ENCODE results near the gene TTC27.
"Not testable (repeated sequence)": the region's sequence is repeated elsewhere in the genome, so short reads cannot be mapped to it uniquely, and the experiment has no call there.

The TTC27 gene

GRCh38 chr2:32719933-32720716 is 92.3 kb downstream of the TTC27 start:
- no peak for DNase-seq (ENCODE audit: low spot score)

GRCh38 chr2:32720771-32721170 is 92.9 kb downstream of the TTC27 start:
- DNase-seq (ENCODE audit: low spot score): no peak

DNA sequence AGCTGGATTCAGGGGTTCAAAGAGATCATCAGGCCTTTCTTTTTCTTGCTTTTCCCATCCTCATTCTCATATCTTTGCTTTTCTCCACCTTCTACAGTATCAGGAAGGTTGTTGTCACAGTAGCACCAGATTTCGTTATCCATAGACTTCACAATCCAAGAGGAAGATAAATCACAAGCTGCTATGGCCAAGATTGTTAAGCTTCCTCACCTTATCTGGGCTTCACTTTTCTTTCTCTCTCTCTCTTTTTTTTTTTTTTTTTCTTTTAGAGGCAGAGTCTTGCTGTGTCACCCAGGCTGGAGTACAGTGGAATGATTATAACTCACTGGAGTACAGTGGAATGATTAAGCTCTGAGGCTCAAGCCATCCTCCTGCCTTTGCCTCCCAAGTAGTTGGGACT is 93.5 kb downstream of the TTC27 start:
- no peak for DNase-seq (ENCODE audit: low spot score)

- DNase-seq (ENCODE audit: low spot score): no peak
Measured at GRCh38 chr2:32723467-32724079, 95.7 kb downstream of the TTC27 start.

DNA sequence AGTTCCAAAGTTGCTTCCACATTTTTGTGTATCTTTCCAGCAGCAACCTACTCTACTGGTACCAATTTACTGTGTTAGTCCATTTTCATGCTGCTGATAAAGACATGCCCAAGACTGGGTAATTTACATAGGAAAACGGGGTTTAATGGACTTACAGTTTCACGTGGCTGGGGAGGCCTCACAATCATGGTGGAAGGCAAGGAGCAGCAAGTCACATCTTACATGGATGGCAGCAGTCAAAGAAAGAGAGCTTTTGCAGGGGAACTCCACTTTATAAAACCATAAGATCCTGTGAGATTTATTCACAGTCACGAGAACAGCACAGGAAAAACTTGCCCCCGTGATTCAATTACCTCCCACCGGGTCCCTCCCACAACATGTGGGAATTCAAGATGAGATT is 98.8 kb downstream of the TTC27 start:
- DNase-seq (ENCODE audit: low spot score): not testable (repeated sequence)

- no peak for DNase-seq (ENCODE audit: low spot score)
Measured at GRCh38 chr2:32727157-32727556, 99.3 kb downstream of the TTC27 start.

GRCh38 chr2:32730958-32731357 is 103.1 kb downstream of the TTC27 start:
- DNase-seq (ENCODE audit: low spot score): not testable (repeated sequence)

DNA sequence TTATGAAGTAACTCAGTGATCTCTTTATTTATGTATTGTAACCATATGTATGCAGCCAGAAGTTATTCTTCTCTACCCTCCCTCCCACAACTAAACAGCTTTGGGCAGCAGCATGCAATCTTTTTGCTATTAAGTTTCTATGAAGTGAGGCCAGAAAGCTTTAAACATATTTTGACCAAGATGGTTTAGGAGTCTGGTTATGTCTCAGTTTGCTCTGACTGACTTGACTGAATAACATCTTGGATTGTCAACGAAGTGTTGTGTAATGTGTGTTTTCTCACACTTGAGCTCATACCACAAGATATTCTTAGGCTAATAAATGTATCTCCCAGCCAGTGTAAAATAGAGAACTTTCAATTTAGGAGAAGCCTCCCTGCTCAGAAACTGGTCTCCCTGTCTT is 104.3 kb downstream of the TTC27 start:
- no peak for DNase-seq (ENCODE audit: low spot score)

DNA sequence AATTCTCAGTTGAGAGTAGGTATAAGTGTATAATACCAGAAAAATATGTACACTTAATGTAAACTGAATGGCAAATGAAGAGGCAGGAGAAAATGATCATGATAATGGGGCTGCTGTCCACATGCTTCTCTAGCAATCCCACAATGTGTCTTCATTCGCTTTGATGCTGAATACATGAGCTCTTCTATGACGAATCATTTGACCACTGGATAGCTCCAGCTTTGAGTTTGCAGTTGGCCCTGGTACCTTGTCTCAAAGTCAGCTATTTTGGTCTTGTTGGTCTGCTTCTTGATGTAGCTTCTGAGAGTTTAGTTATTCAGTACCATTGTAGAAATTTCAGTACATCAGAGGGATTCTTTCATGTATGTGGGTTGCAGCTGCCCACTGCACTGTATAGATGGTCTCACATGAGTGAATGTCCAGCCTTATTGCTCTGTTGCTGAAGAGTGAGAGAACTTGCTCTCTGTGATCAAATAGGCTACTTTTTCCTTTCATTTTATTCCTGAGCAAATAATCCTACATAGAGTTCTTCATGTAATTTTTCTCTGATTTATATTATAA is 105.1 kb downstream of the TTC27 start:
- no peak for DNase-seq (ENCODE audit: low spot score)

DNA sequence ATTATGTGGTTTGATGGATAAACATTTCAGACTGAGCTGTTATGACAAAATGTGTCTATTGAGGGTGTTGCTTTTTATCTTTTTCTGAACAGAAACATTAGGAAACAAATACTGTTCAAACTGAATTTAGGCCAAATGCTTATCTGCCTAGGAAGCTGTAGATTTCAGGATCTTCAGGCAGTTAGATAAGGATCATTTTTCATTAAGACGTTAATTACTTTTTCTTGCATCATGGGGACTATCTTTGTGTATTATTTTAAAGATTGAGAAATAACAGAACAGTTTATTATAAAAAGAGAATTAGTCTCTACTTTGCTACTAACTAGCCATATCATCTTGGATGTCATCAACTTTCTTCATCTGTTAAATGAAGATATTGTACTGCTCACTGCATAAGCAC is 107.5 kb downstream of the TTC27 start:
- no peak for DNase-seq (ENCODE audit: low spot score)

GRCh38 chr2:32738939-32739338 is 111.1 kb downstream of the TTC27 start:
- no peak for DNase-seq (ENCODE audit: low spot score)

- no peak for DNase-seq (ENCODE audit: low spot score)
Measured at GRCh38 chr2:32739664-32740063, 111.8 kb downstream of the TTC27 start.

GRCh38 chr2:32741575-32741974 is 113.7 kb downstream of the TTC27 start:
- DNase-seq (ENCODE audit: low spot score): no peak

DNA sequence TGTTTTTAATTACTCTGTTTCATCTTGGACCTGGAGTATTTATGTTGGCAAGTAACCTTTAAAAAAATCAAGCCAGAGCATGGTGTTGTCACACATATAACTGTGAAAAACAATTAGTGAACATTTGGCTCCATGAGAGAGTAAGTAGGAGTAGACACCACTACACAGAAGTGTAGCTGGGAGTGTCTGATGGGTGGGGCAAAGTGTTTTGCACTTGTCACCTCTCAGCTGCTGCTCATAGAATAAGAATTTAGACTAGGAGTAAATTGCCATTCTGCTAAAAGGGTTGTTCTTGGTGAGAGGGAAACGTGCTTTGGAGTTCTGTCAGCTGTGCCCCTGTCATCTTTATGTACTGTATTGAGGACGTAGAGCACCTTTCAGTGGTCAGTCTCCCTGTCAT is 114.5 kb downstream of the TTC27 start:
- DNase-seq (ENCODE audit: low spot score): no peak

DNA sequence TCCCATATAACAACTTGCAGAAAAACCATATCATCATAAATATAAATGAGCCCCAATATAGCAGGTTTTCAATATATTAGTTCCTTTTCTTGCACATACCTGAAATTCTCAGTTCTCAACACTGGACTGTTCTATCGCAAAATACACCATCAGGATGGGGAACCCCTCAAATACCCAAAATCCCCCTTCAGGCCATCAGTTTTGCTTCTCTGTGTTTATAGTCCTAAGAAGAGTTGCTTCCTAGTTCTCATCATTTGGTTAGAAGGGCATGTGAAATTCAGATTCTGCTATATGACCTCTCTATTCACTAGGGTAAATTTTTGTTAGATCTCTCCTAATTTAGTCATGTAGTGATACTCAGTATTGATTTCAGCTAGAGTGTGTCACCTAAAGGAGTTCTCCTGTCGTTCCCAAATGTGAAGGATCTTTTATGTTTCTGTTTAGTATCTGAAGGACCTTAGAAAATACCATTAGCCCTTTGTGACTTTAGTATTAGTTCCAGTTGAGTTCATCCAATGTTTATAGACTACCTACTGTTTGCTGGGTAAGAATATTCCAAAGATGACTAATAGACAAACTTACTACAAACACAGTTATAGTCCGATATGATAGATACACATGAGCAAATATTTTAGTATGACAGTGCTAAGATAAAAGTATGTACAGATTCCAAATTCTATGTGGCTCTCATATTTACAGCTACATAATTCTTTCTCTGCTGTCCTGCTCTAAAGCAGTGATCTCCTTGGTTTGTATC is 115.8 kb downstream of the TTC27 start:
- no peak for DNase-seq (ENCODE audit: low spot score)

DNA sequence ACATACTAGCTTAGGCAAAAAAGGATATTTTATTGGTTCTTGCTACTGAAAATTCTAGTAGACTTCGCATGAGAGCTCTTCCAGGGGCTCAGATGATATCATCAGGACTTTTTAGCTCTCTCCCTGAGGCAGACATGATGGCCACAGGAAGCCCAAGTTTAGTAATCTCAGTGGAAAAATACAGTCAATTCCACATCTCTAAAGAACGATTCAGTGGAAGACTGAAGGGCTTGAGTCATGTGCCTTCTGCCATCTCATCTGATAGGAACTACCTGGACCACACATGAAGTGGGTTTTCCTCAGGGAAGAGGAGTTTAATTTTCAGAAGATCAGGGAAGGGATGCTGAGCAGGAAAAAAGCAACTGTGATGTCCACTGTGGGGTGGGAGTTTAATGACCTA is 117.3 kb downstream of the TTC27 start:
- DNase-seq (ENCODE audit: low spot score): no peak

DNA sequence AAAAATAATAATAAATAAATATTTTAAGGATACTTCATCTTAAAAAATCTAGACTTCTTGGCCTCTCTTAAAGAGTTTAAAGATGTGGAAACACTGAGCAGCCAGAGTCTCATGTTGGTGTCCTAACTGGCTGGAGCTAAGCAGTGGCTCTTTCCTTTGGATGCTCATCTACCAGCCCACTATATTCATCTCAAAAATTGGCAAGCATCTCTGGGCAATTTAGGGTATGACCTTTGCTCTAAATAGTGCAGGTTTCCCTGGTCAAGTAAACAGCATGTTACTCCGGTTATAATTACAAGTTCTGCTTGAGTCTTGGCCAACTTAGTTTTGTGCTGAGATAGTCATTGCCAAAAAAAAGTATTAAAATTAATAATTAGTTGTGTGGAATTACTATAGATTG is 117.8 kb downstream of the TTC27 start:
- DNase-seq (ENCODE audit: low spot score): no peak

DNA sequence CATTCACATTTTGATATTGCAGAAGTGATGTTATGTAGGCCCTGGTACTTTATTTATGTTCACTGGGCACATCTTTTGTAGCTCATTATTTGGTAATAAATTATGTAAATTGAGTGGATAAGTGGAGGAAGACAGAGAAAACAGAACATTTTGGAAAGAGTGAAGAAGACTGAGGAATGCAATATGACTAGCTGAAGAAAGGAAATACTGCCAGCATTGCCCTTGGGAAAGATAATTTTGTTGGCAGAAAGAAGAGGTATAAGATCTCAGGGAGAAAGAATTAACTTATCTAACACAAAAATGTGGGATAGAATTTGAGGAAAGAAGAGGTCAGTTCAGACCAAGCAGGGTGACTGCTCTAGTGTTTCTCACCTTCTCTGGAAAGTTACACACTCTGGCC is 118.8 kb downstream of the TTC27 start:
- DNase-seq (ENCODE audit: low spot score): no peak

DNA sequence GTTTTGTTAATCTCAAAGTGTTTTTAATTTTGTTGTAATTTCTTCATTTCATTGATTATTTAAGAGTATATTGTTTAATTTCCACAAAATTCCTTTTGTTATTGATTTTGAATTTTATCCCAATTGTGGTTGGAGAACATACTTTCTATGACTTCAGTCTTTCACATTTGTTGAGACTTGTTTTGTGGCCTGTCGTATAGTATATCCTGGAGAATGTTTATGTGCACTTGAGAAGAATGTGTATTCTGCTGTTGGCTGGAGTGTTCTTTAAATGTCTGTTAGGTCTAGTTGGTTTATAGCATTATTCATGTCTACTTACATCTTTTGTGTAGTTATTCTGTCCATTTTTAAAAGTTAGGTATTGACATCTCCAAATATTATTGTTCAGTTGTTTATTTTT is 120.3 kb downstream of the TTC27 start:
- no peak for DNase-seq (ENCODE audit: low spot score)

DNA sequence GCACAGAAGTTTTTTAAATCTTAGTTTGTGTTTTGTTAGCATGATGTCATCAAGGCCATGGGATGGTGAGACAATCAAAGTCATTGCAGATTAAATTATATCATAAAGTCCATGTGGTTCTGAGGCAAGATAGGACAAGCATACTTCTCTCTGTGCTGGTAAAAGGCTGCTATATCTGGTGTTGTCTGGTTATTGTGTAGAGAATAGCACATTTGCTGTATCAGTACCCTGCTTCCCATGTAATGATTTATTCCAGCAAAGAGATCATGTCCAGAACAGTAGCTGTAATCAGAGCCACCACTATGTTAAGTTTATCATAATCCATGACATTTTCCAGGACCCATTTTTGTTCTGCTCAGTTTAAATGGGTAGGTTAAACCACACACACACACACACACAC is 123.0 kb downstream of the TTC27 start:
- DNase-seq (ENCODE audit: low spot score): no peak

GRCh38 chr2:32752205-32752604 is 124.4 kb downstream of the TTC27 start:
- DNase-seq (ENCODE audit: low spot score): no peak

DNA sequence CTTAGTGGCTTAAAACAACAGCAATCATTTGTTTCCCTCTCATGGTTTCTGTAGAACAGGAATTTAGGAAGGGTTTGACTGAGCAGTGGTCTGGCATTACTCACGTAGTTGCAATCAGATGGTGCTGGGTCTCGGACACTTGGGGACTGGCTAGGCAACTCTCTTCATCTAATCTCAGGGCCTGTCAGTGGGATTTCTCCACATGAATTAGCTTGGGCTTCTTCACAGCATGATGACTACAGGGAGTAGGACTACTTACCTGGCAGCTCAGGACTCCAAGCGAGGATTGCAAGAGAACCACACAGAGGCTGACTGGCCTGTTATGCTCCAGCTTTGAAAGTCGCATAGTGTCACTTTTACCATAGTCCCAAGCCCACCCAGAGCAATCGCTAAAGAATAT is 125.1 kb downstream of the TTC27 start:
- DNase-seq (ENCODE audit: low spot score): no peak

DNA sequence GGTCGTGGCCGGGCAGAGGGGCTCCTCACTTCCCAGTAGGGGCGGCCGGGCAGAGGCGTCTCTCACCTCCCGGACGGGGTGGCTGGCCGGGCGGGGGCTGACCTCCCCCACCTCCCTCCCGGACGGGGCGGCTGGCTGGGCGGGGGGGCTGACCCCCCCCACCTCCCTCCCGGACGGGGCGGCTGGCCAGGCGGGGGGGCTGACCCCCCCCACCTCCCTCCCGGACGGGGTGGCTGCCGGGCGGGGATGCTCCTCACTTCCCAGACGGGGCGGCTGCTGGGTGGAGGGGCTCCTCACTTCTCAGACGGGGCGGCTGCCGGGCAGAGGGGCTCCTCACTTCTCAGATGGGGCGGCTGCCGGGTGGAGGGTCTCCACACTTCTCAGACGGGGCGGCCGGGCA is 126.8 kb downstream of the TTC27 start:
- DNase-seq (ENCODE audit: low spot score): not testable (repeated sequence)

Data from germinal center (tissue), 1 donor.